Measurements from ENCODE around the gene TESK2. TPM values are rescaled to one million over a fixed set of nuclear protein-coding genes. Genes with fewer than 3 reads are reported as not detected.

TESK2 gene
- total RNA-seq, 4 donors from 2014 or later = 16.0 to 28.9 (median 22.8) TPM

- Histone ChIP-seq H3K27ac (no peak overlapping the region), H3K4me3 (no peak overlapping the region), H3K27me3 (no peaks in the 10 kb centered on the region), H3K4me1 (peaks cover under 1% of the 10 kb centered on the region), H3K36me3 (no peaks in the 10 kb centered on the region), H3K9me3 (no peaks in the 10 kb centered on the region)
- DNase-seq (ENCODE audit: low spot score in 2 of 2) = no peak
- WGBS = 78% methylated on average over 1 of the region's 1 CpG
- TF ChIP-seq POLR2AphosphoS5 (IDR thresholded peaks at IDR 0.05) = no peak
- TF ChIP-seq POLR2A (IDR thresholded peaks at IDR 0.05) = no peak
- no peak for TF ChIP-seq CTCF (IDR thresholded peaks at IDR 0.05)
- no peak for TF ChIP-seq EP300 (IDR thresholded peaks at IDR 0.05)
Observed at GRCh38 chr1:45380730-45381129, 110.2 kb downstream of the TESK2 start.

GRCh38 chr1:45380125-45380524 lies 110.8 kb downstream of the TESK2 start:
- H3K9me3 ChIP-seq = no peaks in the 10 kb centered on the region
- 95% methylated on average over 4 of the region's 4 CpGs for WGBS

GRCh38 chr1:45379524-45379923 lies 111.4 kb downstream of the TESK2 start:
- Histone ChIP-seq H3K27me3 (no peaks in the 10 kb centered on the region), H3K9me3 (no peaks in the 10 kb centered on the region), H3K27ac (no peak overlapping the region), H3K36me3 (no peaks in the 10 kb centered on the region), H3K4me1 (peaks cover 4% of the 10 kb centered on the region), H3K4me3 (no peak overlapping the region)
- no peak for DNase-seq (ENCODE audit: low spot score in 2 of 2)
- 87% methylated on average over 6 of the region's 6 CpGs for WGBS
- TF ChIP-seq POLR2A (IDR thresholded peaks at IDR 0.05) (no peak), EP300 (IDR thresholded peaks at IDR 0.05) (no peak), POLR2AphosphoS5 (IDR thresholded peaks at IDR 0.05) (no peak), CTCF (IDR thresholded peaks at IDR 0.05) (no peak)

More at GRCh38 chr1:45380125-45380524, 110.8 kb downstream of the TESK2 start:
- Histone ChIP-seq H3K4me1 (peaks cover 4% of the 10 kb centered on the region), H3K27ac (no peak overlapping the region), H3K4me3 (no peak overlapping the region), H3K27me3 (no peaks in the 10 kb centered on the region), H3K36me3 (no peaks in the 10 kb centered on the region)
- TF ChIP-seq CTCF (IDR thresholded peaks at IDR 0.05) (no peak), EP300 (IDR thresholded peaks at IDR 0.05) (no peak), POLR2A (IDR thresholded peaks at IDR 0.05) (no peak), POLR2AphosphoS5 (IDR thresholded peaks at IDR 0.05) (no peak)
- no peak for DNase-seq (ENCODE audit: low spot score in 2 of 2)

- Histone ChIP-seq H3K4me1 (peaks cover 4% of the 10 kb centered on the region), H3K27me3 (no peaks in the 10 kb centered on the region), H3K36me3 (no peaks in the 10 kb centered on the region), H3K4me3 (no peak overlapping the region), H3K27ac (no peak overlapping the region), H3K9me3 (no peaks in the 10 kb centered on the region)
- no peak for DNase-seq (ENCODE audit: low spot score in 2 of 2)
- TF ChIP-seq EP300 (IDR thresholded peaks at IDR 0.05) = no peak
- no peak for TF ChIP-seq CTCF (IDR thresholded peaks at IDR 0.05)
- no peak for TF ChIP-seq POLR2A (IDR thresholded peaks at IDR 0.05)
- TF ChIP-seq POLR2AphosphoS5 (IDR thresholded peaks at IDR 0.05) = no peak
Observed at GRCh38 chr1:45378184-45378583, 112.8 kb downstream of the TESK2 start.

- WGBS = 61% methylated on average over 3 of the region's 3 CpGs
- Histone ChIP-seq H3K9me3 (no peaks in the 10 kb centered on the region), H3K27ac (no peak overlapping the region), H3K4me3 (no peak overlapping the region), H3K27me3 (no peaks in the 10 kb centered on the region), H3K36me3 (no peaks in the 10 kb centered on the region), H3K4me1 (peaks cover 4% of the 10 kb centered on the region)
- TF ChIP-seq POLR2A (IDR thresholded peaks at IDR 0.05) = no peak
- TF ChIP-seq EP300 (IDR thresholded peaks at IDR 0.05) = no peak
- no peak for TF ChIP-seq POLR2AphosphoS5 (IDR thresholded peaks at IDR 0.05)
- no peak for TF ChIP-seq CTCF (IDR thresholded peaks at IDR 0.05)
- no peak for DNase-seq (ENCODE audit: low spot score in 2 of 2)
Observed at GRCh38 chr1:45375104-45376090, 115.6 kb downstream of the TESK2 start.

All from suprapubic skin (tissue), 4 donors.